Measurements from ENCODE around the gene EML4. TPM values are rescaled to one million over a fixed set of nuclear protein-coding genes. Genes with fewer than 3 reads are reported as not detected.

The EML4 gene
- total RNA-seq, 1 donor from 2014 or later: 68.2 TPM

- Mint-ChIP-seq H3K27ac (ENCODE audit: unreplicated experiment) (peak overlapping the region; percentile 89), H3K27me3 (ENCODE audit: low read depth, unreplicated experiment) (no peaks in the 10 kb centered on the region), H3K4me1 (ENCODE audit: low read depth, unreplicated experiment) (peaks cover 74% of the 10 kb centered on the region), H3K4me3 (ENCODE audit: unreplicated experiment) (no peak overlapping the region), H3K36me3 (ENCODE audit: low read depth, unreplicated experiment) (no peaks in the 10 kb centered on the region), H3K9me3 (ENCODE audit: unreplicated experiment) (no peaks in the 10 kb centered on the region)
- H3K27me3 ChIP-seq (ENCODE audit: insufficient read depth, low read length): no peaks in the 10 kb centered on the region
- no peaks in the 10 kb centered on the region for H3K36me3 ChIP-seq (ENCODE audit: insufficient read depth, low read length)
- no peaks in the 10 kb centered on the region for H4K20me1 ChIP-seq (ENCODE audit: insufficient read depth, low read length)
- peaks cover 51% of the 10 kb centered on the region for H3K4me1 ChIP-seq (ENCODE audit: insufficient read depth, low read length)
- H3K27ac ChIP-seq (ENCODE audit: low read depth, low read length): no peak overlapping the region
- H3K79me2 ChIP-seq (ENCODE audit: insufficient read depth, low read length): no peaks in the 10 kb centered on the region
- FAIRE-seq (peak; percentile 55), DNase-seq (ENCODE audit: low read depth) (peak; percentile 99)
- H2AFZ ChIP-seq (ENCODE audit: low read depth, low read length): no peak overlapping the region
- no peak overlapping the region for H3K4me3 ChIP-seq (ENCODE audit: insufficient read depth, low read depth, low read length)
- H3K9ac ChIP-seq (ENCODE audit: low read length): no peak overlapping the region
- TF ChIP-seq CTCF (IDR thresholded peaks at IDR 0.05; ENCODE audit: insufficient read depth, low read depth, low read length): no peak
- TF ChIP-seq EZH2 (IDR thresholded peaks at IDR 0.05; ENCODE audit: insufficient read depth, low read length): no peak
- H3K9me3 ChIP-seq (ENCODE audit: insufficient read depth, low read depth, low read length): no peaks in the 10 kb centered on the region
- peak overlapping the region; percentile 51 for H3K4me2 ChIP-seq (ENCODE audit: low read length)
Measured at GRCh38 chr2:42138163-42139015, 30.8 kb upstream of the EML4 start.

- Histone ChIP-seq H3K9ac (ENCODE audit: low read length) (no peak overlapping the region), H3K4me2 (ENCODE audit: low read length) (peak overlapping the region; percentile 51), H3K27ac (ENCODE audit: low read depth, low read length) (no peak overlapping the region), H3K36me3 (ENCODE audit: insufficient read depth, low read length) (no peaks in the 10 kb centered on the region), H4K20me1 (ENCODE audit: insufficient read depth, low read length) (no peaks in the 10 kb centered on the region), H2AFZ (ENCODE audit: low read depth, low read length) (no peak overlapping the region), H3K79me2 (ENCODE audit: insufficient read depth, low read length) (no peaks in the 10 kb centered on the region), H3K4me1 (ENCODE audit: insufficient read depth, low read length) (peaks cover 46% of the 10 kb centered on the region), H3K9me3 (ENCODE audit: insufficient read depth, low read depth, low read length) (no peaks in the 10 kb centered on the region), H3K4me3 (ENCODE audit: insufficient read depth, low read depth, low read length) (no peak overlapping the region), H3K27me3 (ENCODE audit: insufficient read depth, low read length) (no peaks in the 10 kb centered on the region)
- Mint-ChIP-seq H3K27me3 (ENCODE audit: low read depth, unreplicated experiment) (no peaks in the 10 kb centered on the region), H3K36me3 (ENCODE audit: low read depth, unreplicated experiment) (peaks cover 2% of the 10 kb centered on the region), H3K27ac (ENCODE audit: unreplicated experiment) (peak overlapping the region; percentile 89), H3K4me1 (ENCODE audit: low read depth, unreplicated experiment) (peaks cover 67% of the 10 kb centered on the region), H3K9me3 (ENCODE audit: unreplicated experiment) (no peaks in the 10 kb centered on the region), H3K4me3 (ENCODE audit: unreplicated experiment) (peak overlapping the region; percentile 50)
- TF ChIP-seq EZH2 (IDR thresholded peaks at IDR 0.05; ENCODE audit: insufficient read depth, low read length) (no peak), CTCF (IDR thresholded peaks at IDR 0.05; ENCODE audit: insufficient read depth, low read depth, low read length) (no peak)
- FAIRE-seq (no peak), DNase-seq (ENCODE audit: low read depth) (peak; percentile 54)
Measured at GRCh38 chr2:42139101-42139500, 30.1 kb upstream of the EML4 start.

GRCh38 chr2:42140496-42140895 is 28.7 kb upstream of the EML4 start:
- Histone ChIP-seq H4K20me1 (ENCODE audit: insufficient read depth, low read length) (no peaks in the 10 kb centered on the region), H3K36me3 (ENCODE audit: insufficient read depth, low read length) (no peaks in the 10 kb centered on the region), H3K4me3 (ENCODE audit: insufficient read depth, low read depth, low read length) (no peak overlapping the region), H3K79me2 (ENCODE audit: insufficient read depth, low read length) (no peaks in the 10 kb centered on the region), H3K4me1 (ENCODE audit: insufficient read depth, low read length) (peaks cover 46% of the 10 kb centered on the region), H3K27ac (ENCODE audit: low read depth, low read length) (no peak overlapping the region), H3K4me2 (ENCODE audit: low read length) (no peak overlapping the region), H3K9ac (ENCODE audit: low read length) (no peak overlapping the region), H3K27me3 (ENCODE audit: insufficient read depth, low read length) (no peaks in the 10 kb centered on the region), H3K9me3 (ENCODE audit: insufficient read depth, low read depth, low read length) (no peaks in the 10 kb centered on the region), H2AFZ (ENCODE audit: low read depth, low read length) (no peak overlapping the region)
- FAIRE-seq (no peak), DNase-seq (ENCODE audit: low read depth) (no peak)
- TF ChIP-seq CTCF (IDR thresholded peaks at IDR 0.05; ENCODE audit: insufficient read depth, low read depth, low read length): no peak
- no peak for TF ChIP-seq EZH2 (IDR thresholded peaks at IDR 0.05; ENCODE audit: insufficient read depth, low read length)
- Mint-ChIP-seq H3K27ac (ENCODE audit: unreplicated experiment) (peak overlapping the region; percentile 62), H3K27me3 (ENCODE audit: low read depth, unreplicated experiment) (no peaks in the 10 kb centered on the region), H3K9me3 (ENCODE audit: unreplicated experiment) (no peaks in the 10 kb centered on the region), H3K36me3 (ENCODE audit: low read depth, unreplicated experiment) (peaks cover 2% of the 10 kb centered on the region), H3K4me1 (ENCODE audit: low read depth, unreplicated experiment) (peaks cover 63% of the 10 kb centered on the region), H3K4me3 (ENCODE audit: unreplicated experiment) (no peak overlapping the region)

Data from astrocyte (in vitro differentiated cells and primary cell).